Measurements from ENCODE around the gene VKORC1. TPM values are rescaled to one million over a fixed set of nuclear protein-coding genes. Genes with fewer than 3 reads are reported as not detected.
A peak's percentile ranks its signal among the peaks of the same experiment; 100 is the strongest.

Gene VKORC1
- total and polyA plus RNA-seq, 4 donors, result 29.9 to 519 (median 263) TPM

DNA sequence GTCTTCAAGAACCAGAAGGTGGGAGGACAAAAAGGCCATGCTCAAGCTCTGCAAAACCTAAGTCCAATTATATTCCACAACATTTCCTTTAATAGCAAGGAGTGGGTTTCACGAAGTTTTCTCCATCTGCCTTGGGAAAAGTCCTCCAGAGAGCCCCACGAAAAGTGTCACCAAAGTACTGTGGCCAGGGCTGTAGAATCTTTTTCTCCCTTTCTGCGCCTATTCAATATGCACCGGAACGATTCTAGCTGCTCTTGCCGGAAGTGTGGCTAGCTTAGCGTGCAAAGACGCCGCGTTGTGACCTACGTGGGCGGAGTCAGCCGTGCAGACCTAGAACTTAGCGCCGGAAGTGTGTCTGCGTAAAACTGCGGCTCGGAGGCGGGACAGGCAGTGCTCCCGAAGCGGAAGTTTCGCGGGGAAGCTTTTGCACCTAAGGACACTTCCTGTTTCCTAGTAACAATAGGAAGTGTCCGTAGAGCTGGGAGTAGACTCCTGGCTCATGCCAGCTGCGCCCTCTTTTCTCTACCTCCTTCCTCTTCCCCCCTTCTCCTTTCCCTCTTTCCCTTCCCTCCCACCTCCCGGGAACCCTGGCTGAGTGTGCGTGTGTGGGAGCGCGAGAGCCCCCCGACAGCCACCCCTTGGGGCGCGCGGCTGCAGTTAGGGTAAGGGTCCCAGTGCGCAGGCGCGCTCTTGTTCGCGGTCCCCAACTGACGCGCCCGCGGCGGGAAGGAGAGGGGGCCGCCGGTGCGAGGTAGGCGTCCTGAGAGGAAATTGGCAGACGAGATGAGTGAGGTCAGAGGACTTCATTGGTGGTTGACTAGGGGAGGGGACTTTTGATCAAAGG, 20.4 kb downstream of the VKORC1 start, which contains the start of the genes ZNF646 and ZNF668 (continued):
- no peak for TF ChIP-seq ATF3 (IDR thresholded peaks at IDR 0.05)
- TF ChIP-seq, protein P1, sequence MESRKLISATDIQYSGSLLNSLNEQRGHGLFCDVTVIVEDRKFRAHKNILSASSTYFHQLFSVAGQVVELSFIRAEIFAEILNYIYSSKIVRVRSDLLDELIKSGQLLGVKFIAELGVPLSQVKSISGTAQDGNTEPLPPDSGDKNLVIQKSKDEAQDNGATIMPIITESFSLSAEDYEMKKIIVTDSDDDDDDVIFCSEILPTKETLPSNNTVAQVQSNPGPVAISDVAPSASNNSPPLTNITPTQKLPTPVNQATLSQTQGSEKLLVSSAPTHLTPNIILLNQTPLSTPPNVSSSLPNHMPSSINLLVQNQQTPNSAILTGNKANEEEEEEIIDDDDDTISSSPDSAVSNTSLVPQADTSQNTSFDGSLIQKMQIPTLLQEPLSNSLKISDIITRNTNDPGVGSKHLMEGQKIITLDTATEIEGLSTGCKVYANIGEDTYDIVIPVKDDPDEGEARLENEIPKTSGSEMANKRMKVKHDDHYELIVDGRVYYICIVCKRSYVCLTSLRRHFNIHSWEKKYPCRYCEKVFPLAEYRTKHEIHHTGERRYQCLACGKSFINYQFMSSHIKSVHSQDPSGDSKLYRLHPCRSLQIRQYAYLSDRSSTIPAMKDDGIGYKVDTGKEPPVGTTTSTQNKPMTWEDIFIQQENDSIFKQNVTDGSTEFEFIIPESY (IDR thresholded peaks at IDR 0.05), result no peak
- peak; percentile 65 for TF ChIP-seq YY1 (IDR thresholded peaks at IDR 0.05)

DNA sequence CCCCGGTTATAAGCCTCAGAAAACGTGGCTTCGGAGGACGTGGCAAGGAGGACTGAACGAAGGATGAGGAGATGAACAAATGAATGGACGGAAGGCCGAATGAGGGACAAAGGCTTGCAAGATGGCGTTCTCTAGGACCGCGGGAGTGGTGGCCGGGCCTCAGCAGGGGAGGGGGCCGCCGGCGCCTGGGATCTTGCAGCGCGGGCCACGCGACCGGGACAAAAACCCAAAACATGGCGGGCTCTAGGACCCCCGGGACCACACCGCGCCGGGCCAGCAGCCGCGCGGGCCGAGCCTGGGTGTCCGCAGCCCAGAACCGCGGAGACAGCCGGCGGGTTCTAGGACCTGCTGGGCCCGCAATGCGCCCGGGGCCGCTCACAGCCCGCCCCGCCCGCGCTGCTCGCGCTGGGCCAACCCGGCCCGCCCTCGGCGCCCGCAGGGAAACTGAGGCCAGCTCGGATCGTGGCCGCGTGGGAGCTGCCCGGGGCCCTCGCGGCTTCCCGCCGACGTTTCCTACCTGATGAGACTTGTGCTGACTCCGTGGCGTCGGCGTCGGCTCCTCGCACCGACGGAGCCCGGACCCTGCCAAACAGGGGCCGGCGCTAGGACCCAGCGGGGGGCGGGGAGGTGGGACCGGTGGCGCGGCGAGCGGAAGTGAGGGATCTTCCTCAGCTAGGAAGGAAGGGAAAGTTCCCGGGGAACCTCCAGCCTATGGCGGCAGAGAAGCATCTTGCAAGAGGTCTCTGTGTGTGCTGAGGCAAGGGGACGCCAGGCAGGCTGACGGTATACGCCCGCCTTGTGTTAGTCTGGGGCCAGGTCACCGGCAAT, 21.2 kb downstream of the VKORC1 start:
- Histone ChIP-seq H3K4me3 (ENCODE audit: low read depth in 1 of 3, low read length in 3 of 3) (peak overlapping the region; percentile 94 to 100 (median 100)), H3K9ac (ENCODE audit: low read depth in 1 of 2, low read length in 2 of 2) (peak overlapping the region; percentile 87 to 88), H3K27me3 (ENCODE audit: control insufficient read depth in 4 of 4, insufficient read depth in 4 of 4, low read length in 3 of 4) (no peaks in the 10 kb centered on the region), H3K9me3 (ENCODE audit: control insufficient read depth in 4 of 4, low read length in 3 of 4) (no peaks in the 10 kb centered on the region), H3K36me3 (ENCODE audit: control insufficient read depth in 4 of 4, insufficient read depth in 3 of 4, low read depth in 1 of 4, low read length in 3 of 4) (peaks cover 4 to 18% (median 11%) of the 10 kb centered on the region in 4 donors), H3K4me1 (ENCODE audit: control insufficient read depth in 4 of 4, insufficient read depth in 4 of 4, low read length in 3 of 4) (peaks cover 0 to 26% (median 19%) of the 10 kb centered on the region in 4 donors), H3K27ac (ENCODE audit: low read depth in 1 of 2, low read length in 2 of 2) (peak overlapping the region; percentile 97 to 98)
- TF ChIP-seq CTCF (IDR thresholded peaks at IDR 0.05; ENCODE audit: low read depth, low read length, missing input control) (no peak), RAD21 (IDR thresholded peaks at IDR 0.05) (peak in 1 of 2 donors; percentile 21), EGR1 (IDR thresholded peaks at IDR 0.05; ENCODE audit: low read depth in 2 of 2) (peak; percentile 8 to 33)
- WGBS, result under 1% methylated on average over 83 of the region's 83 CpGs
- DNase-seq (ENCODE audit: low spot score), result peak; percentile 93

DNA sequence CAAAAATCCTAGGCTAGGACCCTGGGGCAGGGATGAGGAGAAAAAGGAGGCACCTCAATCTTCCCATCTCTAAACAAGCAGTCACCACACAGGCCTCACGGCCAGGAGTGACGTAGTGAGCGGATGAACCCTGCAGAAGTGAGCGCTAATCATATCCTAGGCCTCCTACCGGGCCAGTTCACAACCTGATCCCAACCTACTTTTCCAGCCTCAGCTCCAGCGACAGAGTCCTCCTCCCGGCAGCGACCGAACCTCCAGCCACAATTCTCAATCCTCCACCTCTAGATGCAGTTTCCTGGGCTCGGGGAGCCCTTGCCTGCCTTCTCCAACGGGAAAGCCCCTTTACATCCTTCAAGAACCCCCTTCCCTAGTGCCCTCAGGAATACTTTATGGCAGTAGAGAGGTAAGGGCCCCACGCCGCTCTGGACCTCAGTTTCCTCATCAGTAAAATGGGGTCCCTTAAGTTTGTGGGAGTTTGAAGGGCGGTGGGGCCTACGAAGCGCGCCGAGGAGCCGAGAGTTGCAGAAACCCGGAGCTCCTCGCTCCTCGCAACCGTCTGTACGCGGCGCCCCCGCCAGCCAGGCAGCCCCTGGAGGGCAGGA, 22.0 kb downstream of the VKORC1 start:
- H3K27me3 ChIP-seq (ENCODE audit: control insufficient read depth in 4 of 4, insufficient read depth in 4 of 4, low read length in 3 of 4), result no peaks in the 10 kb centered on the region
- 6% methylated on average over 27 of the region's 27 CpGs for whole genome bisulfite sequencing
- no peak for TF ChIP-seq EGR1 (IDR thresholded peaks at IDR 0.05; ENCODE audit: low read depth in 2 of 2)
- TF ChIP-seq REST (IDR thresholded peaks at IDR 0.05), result no peak
- no peak for TF ChIP-seq TAF1 (conservative IDR thresholded peaks at IDR 0.05)
- no peak for TF ChIP-seq JUND (IDR thresholded peaks at IDR 0.05)
- no peak for TF ChIP-seq FOXA1 (IDR thresholded peaks at IDR 0.05)
- TF ChIP-seq HNF4A (conservative IDR thresholded peaks at IDR 0.05), result no peak
- no peak for TF ChIP-seq HNF4G (IDR thresholded peaks at IDR 0.05)
- TF ChIP-seq, protein P1 (IDR thresholded peaks at IDR 0.05), result no peak

More for the DNA sequence above, 22.0 kb downstream of the VKORC1 start:
- DNase-seq (ENCODE audit: low spot score), result no peak
- Histone ChIP-seq H3K27ac (ENCODE audit: low read depth in 1 of 2, low read length in 2 of 2) (peak overlapping the region; percentile 97 to 98), H3K4me3 (ENCODE audit: low read depth in 1 of 3, low read length in 3 of 3) (peak overlapping the region; percentile 94 to 100 (median 100)), H3K9ac (ENCODE audit: low read depth in 1 of 2, low read length in 2 of 2) (peak overlapping the region; percentile 21 to 87), H3K9me3 (ENCODE audit: control insufficient read depth in 4 of 4, low read length in 3 of 4) (no peaks in the 10 kb centered on the region), H3K36me3 (ENCODE audit: control insufficient read depth in 4 of 4, insufficient read depth in 3 of 4, low read depth in 1 of 4, low read length in 3 of 4) (peaks cover 4 to 11% (median 7%) of the 10 kb centered on the region in 4 donors), H3K4me1 (ENCODE audit: control insufficient read depth in 4 of 4, insufficient read depth in 4 of 4, low read length in 3 of 4) (peaks cover 0 to 26% (median 19%) of the 10 kb centered on the region in 4 donors)

All from liver (tissue), 9 donors.